ENCODE results near the gene PCNA. TPM values are rescaled to one million over a fixed set of nuclear protein-coding genes. Genes with fewer than 3 reads are reported as not detected.

Gene PCNA
- total RNA-seq, 1 donor from 2014 or later, result 52.0 TPM

DNA sequence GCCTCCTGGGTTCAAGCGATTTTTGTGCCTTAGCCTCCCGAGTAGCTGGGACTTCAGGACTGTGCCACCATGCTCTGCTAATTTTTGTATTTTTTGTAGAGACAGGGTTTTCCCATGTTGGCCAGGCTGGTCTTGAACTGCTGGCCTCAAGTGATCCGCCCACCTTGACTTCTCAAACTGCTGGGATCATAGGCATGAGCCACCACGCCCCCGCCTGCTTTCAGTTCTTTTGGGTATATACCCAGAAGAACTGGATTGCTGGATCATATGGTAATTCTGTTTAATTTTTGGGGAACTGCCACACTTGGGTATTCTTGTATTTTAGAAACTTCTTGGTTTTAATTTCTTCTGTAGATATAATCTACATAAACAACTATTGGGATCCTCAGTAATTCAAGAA is 24.1 kb upstream of the PCNA start:
- no peak for DNase-seq (ENCODE audit: low read depth in 2 of 2)

DNA sequence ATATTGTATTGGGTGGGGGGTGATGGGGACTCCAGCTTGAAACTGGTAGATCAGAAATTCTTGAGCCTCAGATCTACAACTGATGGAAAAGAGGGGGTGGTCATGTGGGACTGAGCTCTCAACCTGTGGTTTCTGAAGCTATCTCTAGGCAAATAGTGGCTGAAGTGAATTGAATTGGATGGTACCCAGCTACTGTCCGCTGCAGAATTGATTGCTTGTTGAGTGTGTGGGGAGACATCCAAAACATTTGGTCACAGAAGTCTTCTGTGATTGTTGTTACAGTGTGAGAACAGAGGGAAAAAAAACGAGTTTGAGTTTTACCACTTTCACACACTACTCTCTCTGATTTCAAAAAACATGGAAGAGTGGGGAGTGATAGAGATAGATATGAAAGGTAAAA is 21.9 kb upstream of the PCNA start:
- DNase-seq (ENCODE audit: low read depth in 2 of 2), result no peak

DNA sequence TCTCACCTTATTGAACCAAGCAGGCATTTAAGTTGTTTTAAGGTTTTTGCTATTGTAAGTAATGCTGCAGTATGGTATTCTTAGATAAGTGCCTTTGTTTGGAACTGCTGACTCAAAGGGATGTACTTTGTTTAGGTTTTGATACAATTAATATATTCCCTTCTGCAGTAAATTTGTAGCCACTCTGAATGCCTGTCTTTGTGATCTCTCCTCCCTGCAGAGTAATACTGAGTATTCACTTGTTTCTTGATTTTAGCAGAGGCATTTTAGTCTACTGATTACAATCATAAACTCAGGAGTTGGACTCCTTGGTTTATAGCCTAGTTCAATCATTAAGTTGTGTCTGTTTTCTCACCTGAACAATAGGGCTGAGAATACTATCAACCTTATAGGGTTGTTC is 20.4 kb upstream of the PCNA start:
- DNase-seq (ENCODE audit: low read depth in 2 of 2), result no peak

DNA sequence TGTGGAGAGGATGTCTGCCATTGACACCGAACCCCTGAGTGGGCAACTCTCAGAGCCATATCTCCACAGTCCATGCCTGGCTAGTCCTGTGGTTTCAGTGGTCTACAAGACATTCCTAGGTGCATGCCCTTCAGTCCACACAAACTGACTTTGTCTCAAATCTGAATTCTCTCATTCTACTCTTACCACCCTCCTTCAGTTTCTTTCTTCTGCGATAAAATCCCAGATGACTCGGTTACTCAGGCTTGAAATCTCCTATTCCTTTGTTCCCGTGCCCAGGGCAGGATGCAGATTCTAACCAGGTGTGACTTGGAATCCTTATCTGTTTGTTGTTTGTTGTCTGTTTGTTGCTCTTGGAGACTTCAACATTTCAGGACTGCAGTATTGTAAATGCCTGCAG is 16.3 kb upstream of the PCNA start:
- no peak for DNase-seq (ENCODE audit: low read depth in 2 of 2)

DNA sequence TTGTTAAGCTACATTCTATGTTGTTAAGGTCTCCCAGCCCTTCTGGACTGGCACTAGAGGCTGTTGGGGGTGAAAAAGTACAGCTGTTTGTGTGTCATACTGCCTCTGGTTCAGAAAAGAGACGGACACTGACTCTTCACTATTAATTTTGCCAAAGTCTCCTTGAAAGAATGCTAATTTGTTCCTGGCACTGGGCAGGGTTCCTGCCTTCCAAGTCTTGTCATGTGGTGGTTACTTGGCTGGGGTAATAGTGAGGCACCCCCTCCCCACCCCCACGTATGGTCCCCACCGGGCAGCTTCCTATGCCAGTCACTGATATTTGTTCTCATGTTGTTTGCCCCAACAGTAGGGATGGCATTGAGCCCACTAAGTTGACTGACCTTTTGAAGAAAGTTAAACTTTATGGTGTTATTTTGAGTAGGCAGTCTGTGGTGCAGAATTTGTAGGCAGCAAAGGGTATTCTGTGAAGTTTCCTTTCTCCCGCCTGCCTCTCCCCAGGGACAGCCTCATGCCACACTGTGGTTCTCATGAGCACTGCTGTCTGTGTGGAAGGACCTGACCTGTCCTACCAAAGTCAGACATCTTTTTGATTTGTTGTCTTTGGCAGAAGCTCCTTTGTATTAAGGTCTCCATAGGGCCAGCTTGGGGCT is 15.7 kb upstream of the PCNA start:
- DNase-seq (ENCODE audit: low read depth in 2 of 2), result no peak

DNA sequence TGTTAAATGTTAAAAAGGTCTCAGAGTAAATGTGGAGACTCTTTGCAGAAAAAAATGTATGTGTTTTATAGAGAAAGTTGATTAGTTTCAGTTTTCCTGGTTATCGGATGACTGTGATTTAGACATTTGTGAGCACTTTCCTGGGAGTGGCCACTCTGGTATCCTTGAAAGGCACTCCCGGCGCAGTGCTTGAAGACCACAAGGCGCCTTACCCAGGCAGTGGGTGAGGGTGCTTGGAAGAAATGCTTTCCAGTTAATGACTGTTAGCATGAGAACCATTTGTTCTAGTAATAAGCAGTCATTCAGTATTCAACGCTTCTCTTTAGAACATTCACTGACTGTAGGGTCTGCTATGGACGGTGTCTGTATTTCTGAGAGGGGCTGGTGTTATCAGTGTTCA is 14.2 kb upstream of the PCNA start:
- DNase-seq (ENCODE audit: low read depth in 2 of 2), result no peak

DNA sequence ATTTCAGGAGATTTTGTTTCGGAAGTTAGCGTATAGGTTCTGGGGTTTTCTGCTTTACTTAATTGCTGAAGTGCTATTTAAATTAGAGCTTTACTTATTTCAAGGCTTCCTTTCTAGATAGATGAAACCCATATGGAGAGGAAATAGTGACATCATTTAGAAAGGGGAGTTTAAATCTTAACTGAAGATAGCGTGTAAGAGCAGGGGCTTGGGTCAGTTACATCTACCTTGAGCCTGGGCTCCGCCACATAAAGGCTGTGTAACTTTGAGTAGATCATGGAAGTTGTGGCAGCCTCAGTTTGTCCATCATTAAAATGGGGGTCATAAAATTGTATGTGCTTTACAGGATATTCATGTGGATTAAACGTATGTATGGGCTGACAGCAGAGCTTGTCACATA is 11.7 kb upstream of the PCNA start:
- no peak for DNase-seq (ENCODE audit: low read depth in 2 of 2)

DNA sequence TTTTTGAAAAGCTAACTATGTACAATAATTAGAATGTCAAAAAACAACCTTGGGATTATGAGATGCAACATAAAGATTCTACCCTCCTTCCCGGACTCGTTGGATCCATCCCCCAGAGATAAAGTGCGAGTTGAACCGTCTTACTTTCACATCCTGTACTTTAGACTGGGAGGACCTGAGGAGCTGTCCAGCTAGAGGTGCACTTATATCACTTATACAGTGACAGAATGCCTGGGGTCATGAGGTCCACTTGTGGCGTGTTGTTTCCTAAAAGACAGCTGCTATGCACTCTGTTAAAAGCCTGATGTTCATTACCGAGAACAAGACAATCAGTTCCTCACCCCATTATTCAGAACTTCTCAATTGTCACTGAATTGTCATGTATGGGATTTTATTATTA is 9.1 kb upstream of the PCNA start:
- peak in 1 of 2 donors; percentile 6 for DNase-seq (ENCODE audit: low read depth in 2 of 2)

DNA sequence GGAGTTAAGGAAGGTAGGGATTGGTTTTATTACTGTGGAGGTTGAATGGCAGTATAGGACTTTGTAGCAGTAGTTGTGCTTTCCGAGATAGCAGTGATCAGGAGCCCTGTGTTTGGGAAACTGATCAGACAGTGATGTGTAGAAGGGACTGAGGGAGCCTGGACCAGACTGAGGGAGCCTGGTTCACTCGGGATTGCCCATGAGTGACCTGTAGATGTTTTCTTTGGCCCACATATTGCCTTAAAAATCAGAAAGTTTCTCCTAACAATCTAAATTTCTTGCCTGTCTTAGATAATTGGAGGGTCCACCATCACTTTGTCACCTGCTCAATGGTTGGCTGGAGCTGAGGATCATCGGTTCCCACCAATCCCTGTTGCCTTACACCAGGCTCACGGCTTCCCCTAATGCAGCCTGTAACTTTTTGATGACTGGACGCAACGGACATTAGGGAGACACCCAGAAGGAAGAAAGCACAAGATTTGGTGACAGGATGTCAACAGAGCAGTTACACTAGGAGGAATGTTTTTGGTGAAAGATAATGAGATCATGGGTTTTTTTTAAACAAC is 8.2 kb upstream of the PCNA start:
- peak in 1 of 2 donors; percentile 13 for DNase-seq (ENCODE audit: low read depth in 2 of 2)

DNA sequence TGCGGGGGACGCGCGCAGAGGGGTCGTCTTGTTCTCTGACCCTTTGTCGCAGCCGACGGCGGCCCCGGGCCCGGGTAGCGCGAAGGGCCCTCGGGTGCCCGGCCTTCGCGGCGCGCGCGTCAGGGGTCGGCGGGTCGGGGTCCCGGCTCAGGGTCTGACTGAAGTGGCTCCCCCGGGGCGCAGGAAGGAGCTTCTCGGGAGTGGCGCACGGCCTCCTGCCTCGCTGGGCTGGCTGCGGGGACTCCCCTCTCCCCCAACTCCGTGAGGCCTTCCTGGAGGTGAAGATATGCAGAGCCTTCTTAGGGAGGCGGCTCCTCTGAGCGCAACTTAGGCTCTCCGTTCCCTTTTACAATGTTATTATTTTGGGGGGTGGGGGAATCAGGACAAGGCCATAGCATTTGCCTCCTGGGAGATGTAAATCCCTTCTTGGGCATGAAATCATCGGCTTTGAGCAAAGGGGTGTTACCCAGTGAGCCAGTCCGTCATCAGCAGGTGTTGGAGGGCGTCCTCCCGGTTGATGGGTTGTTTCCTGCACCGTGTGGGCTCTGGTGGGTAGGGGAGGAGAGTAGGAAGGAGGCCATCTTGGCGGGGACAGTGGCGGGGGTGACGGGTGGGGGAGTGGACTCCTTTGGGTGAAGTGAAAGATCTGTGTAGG is 7.6 kb upstream of the PCNA start:
- DNase-seq (ENCODE audit: low read depth in 2 of 2), result peak; percentile 65 to 67

DNA sequence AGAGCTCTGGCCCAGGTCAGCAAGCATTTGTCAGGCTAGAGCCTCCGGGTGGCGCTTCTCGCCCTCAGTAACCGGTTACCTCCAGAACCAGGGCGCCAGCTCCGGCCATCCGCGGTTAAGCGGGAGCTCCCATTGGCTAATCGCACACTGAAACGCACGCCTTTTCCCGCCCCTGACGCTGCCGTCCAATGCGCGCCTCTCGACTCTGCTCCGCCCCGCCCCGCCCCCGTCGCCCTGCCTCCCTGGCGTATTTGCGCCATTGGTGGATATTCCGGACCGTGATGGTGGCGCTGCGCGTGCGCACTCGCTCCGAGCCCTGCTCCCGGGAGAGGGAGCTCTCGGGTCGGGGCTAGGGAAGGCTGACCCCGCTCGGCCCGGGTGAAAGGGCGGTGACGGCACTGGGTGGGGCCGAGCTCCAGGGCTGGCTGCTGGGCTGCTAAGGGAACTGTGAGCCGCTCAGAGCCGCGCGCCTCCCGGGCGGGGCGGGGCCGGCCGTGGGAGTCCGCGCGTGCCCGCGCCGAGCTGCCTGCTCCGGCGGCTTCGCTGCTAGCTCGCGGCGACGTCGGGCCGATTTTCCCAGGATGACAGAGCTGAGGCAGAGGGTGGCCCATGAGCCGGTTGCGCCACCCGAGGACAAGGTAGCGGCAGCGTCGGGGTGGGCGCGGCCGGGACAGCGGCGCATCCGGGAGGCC is 6.9 kb upstream of the PCNA start, which contains the start of gene CDS2:
Gene CDS2, plus strand, starts transcription at position 497 of the 692 bp plus-strand sequence. Its CDS starts 85 bp downstream, at position 582.
- DNase-seq (ENCODE audit: low read depth in 2 of 2), result peak; percentile 99

DNA sequence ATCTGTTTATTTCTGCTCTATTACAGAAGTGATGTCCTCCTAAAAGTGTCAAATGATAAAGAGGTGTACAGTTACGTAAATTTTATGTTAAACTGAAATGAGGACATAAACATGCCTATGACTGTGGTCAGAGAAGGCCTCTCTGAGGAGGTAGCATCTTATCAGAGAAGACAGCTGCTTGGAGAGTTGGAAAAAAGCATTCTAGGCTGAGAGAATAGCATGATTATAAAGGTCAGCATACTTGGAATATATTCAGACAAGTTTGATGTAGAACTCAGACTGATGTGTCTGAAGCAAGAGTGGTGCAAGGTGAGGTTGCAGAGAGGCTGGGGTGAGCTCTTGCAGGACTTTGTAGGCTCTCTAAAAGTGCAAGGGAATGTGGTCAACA is 3.1 kb upstream of the PCNA start:
- no peak for DNase-seq (ENCODE audit: low read depth in 2 of 2)

DNA sequence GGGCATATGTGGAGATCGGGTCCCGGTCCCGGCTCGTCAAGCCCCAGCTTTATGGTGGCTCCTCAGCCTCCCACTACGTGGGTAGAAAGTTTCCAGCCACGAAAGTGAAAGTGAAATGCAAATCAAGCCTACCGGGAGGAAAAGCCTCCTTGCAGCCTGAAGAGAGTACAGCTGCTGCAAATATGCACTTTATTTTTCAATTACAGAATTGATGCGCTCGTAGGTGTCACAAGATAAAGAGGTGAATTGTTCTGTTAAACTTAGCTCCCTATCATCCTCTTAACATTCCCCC is 373 bp upstream of the PCNA start:
- no peak for DNase-seq (ENCODE audit: low read depth in 2 of 2)

DNA sequence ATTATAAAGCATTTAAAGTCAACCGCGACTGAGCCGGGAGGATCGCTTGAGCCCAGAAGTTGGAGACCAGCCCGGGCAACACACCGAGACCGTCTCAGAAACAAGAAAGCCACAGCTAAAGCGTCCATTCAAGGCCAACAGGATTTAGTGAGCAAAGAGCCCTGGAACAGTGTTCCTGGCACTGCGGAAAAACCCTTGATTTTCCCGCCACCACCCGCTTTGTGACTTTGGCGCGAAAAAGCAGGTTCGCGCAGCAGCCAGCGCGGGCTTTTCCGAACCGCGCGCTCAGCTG is 669 bp downstream of the PCNA start:
- no peak for DNase-seq (ENCODE audit: low read depth in 2 of 2)

DNA sequence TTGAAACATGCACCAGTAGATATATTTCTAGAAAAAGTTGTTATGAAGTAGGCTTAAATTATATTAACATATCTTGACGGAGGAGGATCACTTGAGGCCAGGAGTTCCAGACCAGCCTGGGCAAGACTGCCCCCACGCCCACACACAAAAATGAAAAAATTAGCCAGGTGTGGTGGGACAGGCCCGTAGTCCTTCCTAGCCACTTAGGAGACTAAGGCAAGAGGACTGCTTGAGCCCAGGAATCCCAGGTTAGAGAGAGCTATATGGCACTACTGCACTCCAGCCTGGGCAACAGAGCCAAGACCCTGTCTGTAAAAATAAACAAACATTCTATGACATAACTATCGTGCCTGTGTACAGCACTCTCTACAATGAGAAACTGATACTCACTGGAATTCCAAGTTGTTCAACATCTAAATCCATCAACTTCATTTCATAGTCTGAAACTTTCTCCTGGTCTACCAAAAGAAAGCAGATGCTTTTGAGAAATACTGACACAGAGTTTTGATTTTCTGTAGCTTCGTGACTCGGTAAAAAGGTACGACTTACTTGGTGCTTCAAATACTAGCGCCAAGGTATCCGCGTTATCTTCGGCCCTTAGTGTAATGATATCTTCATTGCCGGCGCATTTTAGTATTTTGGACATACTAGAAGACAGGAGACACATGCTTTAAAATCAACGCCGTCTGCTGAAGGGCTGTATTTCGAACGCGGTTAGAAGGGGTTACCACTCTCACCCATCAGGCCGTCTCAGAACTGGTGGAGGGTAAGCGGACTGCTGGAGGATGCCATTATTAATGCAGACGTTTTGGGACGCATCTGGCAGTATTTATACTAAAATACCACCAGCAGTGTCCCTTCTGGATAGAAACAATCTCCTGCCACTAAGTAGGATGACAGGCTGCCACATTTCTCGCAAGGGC is 1.3 kb downstream of the PCNA start:
- no peak for DNase-seq (ENCODE audit: low read depth in 2 of 2)

DNA sequence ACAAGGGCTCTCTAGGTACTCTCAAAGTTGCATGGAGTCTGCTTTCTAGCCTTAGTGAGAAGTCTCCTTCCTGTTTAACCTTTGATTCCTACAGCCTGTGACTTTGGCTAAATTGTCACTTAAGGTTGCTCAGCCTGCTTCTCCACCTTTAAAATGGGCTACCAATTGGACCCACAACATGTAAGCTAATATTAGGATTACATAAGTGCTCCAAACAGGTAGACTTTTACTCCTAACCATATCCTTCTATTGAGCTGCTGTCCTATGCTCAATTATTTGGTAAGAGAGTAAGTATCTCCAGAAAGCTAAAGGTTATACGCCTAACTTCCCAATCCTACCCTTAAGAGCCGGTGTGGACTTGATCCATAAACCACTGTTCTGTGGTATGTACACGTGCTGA is 2.9 kb downstream of the PCNA start:
- DNase-seq (ENCODE audit: low read depth in 2 of 2), result no peak

DNA sequence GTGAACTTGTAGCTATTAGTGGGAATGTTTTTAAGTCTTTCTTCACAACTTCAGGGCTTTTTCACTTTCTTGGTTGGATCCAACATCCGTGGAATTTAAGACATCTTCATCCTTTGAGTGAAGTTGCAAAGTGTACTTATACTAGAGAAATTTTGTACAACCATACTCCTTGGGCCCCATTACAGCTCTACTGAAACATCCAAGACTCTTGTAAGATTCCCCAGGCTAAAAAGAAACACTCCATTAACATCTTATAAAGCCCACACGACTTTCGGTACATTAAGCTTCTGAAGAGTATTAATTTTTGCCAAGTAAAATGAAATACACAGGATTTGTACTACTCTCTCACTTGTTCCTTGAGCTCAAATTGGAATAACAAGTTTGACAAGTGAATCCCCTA is 5.4 kb downstream of the PCNA start:
- DNase-seq (ENCODE audit: low read depth in 2 of 2), result no peak

DNA sequence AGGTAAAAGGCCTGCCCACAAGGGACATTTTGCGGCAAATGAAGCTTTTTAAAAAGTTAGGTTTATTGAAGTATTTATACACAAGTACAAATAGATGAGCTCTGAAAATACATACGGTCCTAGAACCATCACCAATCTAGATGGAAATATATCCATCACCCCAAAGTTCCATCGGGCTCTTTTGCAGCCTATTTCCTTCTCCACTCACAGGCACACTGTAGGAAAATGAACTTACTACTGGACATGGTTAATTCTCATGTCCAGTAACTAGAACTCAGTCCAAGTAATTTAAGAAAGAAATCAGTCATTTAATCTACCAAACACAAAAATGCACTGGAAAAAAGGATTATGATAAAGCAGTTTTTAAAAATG is 6.2 kb downstream of the PCNA start:
- DNase-seq (ENCODE audit: low read depth in 2 of 2), result no peak

DNA sequence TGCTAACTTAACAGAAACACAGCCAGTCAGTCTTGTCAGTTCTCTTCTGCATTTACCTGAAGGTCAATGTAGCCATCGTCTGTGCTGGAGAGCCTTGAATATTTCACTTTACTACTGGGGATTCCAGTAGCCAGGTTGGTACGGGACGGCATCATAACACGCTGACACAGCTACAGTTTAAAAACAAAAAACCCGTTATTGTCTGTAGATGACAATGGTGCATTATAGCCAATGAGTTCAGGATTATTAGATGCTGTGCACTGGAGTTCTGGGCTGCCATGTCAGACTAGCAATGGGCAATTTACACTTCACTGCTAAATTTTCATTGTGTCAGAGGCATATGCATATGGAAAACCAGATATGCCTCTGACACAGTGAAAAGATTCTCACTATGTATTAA is 10.5 kb downstream of the PCNA start:
- no peak for DNase-seq (ENCODE audit: low read depth in 2 of 2)

DNA sequence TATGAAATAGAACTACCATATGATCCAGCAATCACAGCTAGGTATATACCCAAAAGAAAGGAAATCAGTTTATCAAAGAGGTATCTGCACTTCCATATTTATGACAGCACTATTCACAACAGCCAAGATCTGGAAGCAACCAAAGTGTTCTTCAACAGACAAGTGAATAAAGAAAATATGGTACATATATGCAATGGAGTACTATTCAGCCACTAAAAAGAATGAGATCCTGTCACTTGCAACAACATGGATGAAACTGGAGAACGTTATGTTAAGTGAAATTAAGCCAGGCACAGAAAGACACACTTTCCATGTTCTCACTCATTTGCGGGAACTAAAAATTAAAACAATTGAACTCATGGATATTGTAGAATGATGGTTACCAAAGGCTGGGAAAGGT is 15.3 kb downstream of the PCNA start:
- no peak for DNase-seq (ENCODE audit: low read depth in 2 of 2)

DNA sequence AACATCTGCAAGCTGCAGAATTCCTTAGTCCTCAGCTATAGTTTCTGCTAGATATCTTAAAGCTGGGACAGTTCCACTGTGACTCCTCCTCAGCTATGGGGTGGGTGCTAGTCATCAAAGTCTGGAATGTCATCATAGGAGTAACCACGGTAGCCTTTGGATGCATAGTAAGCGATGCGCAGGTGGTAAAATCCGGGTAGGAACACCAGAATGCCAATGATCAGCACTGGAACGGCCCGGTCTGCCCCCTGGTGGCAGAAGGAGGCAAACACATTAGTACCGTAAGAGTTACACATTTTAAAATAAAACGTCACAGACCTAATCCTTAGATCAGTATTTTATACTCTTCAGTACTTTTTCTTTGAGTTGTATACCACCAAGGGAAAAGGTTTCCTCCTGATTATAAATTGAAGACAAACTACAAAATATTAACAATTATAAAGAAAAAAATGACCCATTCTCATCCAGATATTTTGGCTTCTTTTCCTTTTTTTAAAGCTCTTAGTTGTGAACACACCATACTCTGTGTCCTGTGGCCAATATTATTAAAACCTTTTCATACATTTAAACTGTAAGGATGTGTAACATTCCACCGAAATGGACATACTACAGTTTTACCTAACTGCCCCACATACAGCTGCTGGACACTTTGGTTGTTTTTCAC is 18.9 kb downstream of the PCNA start:
- peak; percentile 68 to 78 for DNase-seq (ENCODE audit: low read depth in 2 of 2)
